ENCODE results near the gene RNU6-1.

Gene RNU6-1

DNA sequence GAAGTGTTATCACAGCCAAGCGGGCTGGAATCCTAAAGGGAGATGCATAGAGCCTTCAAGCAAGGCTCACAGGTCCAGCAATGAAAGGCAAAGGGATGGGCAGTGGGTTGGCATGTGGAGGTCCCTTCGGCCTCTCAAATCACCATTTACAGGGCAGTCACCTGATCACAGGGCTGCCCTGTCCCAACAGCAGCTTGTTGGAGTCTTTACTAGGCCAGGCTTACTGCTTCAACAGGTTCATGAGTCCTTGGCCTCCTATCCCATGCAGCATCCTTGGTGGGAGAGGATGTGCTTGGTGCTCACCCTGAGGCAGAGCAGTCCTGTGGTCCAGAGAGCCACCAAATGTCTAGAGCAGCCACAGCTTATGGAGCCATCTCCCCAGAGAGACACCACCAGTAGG lies 38.7 kb downstream of the RNU6-1 start:
- no peak for DNase-seq (ENCODE audit: low read depth)

DNA sequence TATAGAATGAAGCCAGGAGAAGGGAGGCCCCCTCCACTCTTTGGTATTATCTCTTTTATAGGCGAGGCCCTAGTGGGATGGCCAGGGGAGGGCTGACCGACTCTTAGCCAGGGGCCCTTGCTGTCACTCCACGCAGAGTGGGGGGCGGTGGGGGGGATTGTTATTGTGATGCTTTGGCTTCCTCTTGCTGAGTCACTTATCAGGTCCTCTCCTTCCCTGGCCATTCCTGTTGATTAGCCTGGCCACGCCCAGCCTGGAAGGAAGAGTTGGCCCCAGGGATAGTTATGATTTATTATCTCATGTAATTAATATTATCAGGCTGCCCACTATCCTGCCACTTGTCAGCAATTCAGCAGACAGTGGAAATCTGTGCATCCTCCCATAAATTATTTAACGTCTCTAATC lies 40.0 kb downstream of the RNU6-1 start:
- DNase-seq (ENCODE audit: low read depth) = no peak

- DNase-seq (ENCODE audit: low read depth) = no peak
Observed at GRCh38 chr15:67796196-67797127, 43.4 kb downstream of the RNU6-1 start.

DNA sequence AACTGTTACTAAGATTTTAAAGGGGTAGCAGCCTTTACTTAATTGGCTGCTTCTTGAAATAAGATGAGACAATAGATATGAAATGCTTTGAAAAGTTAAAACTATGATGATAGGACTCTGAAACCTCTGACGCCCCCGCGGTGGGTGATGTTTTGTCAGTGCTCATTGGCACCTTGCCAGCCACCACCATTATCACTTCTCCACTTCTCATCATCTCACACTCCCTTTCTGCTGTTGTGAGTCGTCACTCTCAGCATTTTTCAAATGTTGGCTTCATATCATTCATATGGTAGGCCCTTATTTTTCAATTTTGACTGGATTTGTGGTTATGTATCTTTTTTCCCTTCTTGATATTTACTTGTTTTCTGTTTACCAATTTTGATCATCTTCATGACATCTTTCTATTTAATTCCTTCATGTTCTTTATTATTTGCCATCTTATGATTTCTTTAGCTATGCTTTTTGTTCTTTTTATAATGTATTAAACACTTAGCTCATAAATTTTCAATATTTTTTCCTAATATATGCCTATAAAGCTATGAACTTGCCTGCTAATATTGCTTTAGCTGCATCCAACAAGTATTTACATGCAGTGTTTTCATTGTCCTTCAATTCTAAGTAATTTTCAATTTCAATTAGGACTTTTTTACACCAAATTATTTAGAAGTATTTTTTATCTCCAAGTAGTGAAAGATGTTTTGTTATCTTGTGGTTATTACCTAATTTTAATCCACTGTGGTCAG lies 44.8 kb downstream of the RNU6-1 start:
- DNase-seq (ENCODE audit: low read depth) = no peak

DNA sequence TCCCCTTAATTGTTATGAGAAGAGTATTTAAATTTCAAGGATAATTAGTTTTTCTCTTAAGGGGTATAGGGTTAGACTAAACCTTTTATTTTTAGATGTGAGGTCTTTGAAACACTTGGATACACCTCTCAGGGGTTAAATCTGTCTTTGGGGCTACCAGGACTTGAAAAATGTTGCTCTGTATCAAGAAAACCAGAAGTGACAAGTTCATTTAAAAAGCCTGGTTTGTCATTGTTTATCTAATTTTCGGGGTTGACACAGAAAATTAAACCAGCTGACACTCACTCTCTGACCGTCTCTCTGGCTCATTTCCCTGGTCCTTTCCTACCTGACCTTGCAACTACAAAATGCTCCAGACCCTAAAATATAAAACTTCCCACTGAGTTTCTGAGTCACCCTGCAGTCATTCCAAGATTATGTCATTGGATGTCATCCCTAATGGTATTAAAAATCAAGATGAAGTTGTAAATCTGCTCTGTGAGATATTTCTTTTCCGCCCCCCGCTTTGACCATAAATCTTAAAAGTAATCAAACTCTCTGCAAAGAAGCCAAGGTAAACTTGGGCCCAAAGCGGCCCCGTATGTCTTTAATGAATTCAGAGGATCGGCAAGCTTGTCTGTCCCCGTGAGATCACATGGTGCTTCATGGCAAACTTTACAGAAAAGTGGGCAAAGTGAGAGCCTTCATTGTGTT lies 47.4 kb downstream of the RNU6-1 start:
- no peak for DNase-seq (ENCODE audit: low read depth)

DNA sequence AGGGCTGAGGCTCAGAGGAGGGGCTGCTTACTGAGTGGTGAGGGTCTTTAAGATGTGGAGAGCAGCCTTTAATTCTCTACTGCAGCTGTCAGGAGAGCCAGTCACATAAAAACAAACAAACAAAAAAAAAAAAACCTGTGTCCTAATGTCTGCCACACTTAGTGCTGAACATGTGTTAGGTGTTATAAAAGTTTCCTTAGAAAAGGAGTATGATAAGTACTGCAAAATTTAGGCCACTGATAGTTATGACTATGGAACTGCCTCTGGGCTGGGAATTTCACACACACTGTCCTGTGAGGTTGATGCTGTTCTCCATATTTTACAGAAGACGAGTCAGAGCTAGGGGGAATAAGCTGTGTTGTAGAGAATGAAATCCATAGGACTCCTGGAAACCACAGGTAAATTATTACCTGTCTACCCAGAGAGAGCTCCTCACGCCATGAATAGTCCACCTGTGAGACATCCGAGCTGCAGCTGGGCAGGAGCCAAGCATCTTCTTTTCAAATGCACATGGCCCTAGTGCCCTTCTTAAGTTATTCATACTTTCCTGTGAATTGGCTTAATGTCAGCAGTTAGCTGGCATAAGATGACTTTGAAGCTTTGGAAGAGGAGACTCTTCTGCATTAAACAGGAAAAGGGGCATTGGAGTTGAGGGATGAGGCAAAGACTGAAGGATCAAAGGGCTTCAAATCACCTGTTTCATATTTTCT lies 49.1 kb downstream of the RNU6-1 start:
- DNase-seq (ENCODE audit: low read depth) = no peak

All from T-helper 22 cell (primary cell).